Panc1 (cell line): ENCODE results near the gene ACSS1. TPM values are rescaled to one million over a fixed set of nuclear protein-coding genes. Genes with fewer than 3 reads are reported as not detected.

ENCODE experiments used
- ATAC-seq: fragments of 200-7000 bp; cut with Tn5 transposase; 2 replicates; pipeline ENCODE4 v1.9.1; 2020; ENCODE audit warnings: mild to moderate bottlenecking, moderate library complexity
- BruUV-seq: library from RNA; stranded (reverse); fragments of 400-500 nt; replicated peaks from 2 replicates; lab custom pipeline; 2021; lab: Mats Ljungman, UMichigan
- CTCF ChIA-PET: fragments of 300-600 bp; sonication (Branson Sonifier 250); formaldehyde crosslinking; loops from one replicate; lab custom pipeline; 2022; ENCODE audit warnings: antibody characterized with exemption; lab: Charles Lee
- POLR2A ChIA-PET: fragments of 300-600 bp; sonication (Branson Sonifier 250); formaldehyde crosslinking; loops from one replicate; lab custom pipeline; 2022; ENCODE audit warnings: antibody characterized with exemption; lab: Charles Lee
- DNase-seq: peaks from one replicate; pipeline ENCODE4 v3.0.0-alpha.2; 2010; ENCODE audit warnings: low read depth, low spot score
- H3K27ac ChIP-seq: 2 replicates; pipeline ENCODE4 v1.5.1; 2011; ENCODE audit warnings: mild to moderate bottlenecking, low read length, inconsistent platforms
- H3K27me3 ChIP-seq: fragments of 200-500 bp; sonication (Bioruptor generic); 2 replicates; pipeline ENCODE4 v1.6.0; 2014; ENCODE audit warnings: low read length, inconsistent platforms; ENCODE audit not compliant: control insufficient read depth, insufficient read depth
- H3K36me3 ChIP-seq: fragments of 200-500 bp; sonication (Bioruptor generic); 2 replicates; pipeline ENCODE4 v1.5.1; 2014; ENCODE audit warnings: inconsistent platforms, mild to moderate bottlenecking, low read length, moderate library complexity; ENCODE audit not compliant: control insufficient read depth, insufficient read depth
- H3K4me1 ChIP-seq: 2 replicates; pipeline ENCODE4 v1.5.1; 2011; ENCODE audit warnings: inconsistent platforms, mild to moderate bottlenecking, low read length, moderate library complexity; ENCODE audit not compliant: control insufficient read depth, insufficient read depth
- H3K4me3 ChIP-seq, 2 experiments: 2 replicates each; pipeline ENCODE4 v1.5.1; 2011 to 2012; ENCODE audit warnings: low read depth in 2 of 2, low read length in 2 of 2, mild to moderate bottlenecking in 2 of 2, inconsistent platforms in 1 of 2, moderate library complexity in 1 of 2
- H3K9me3 ChIP-seq: fragments of 200-500 bp; sonication (Bioruptor generic); 2 replicates; pipeline ENCODE4 v1.5.1; 2014; ENCODE audit warnings: low read depth, mild to moderate bottlenecking, inconsistent platforms, low read length, moderate library complexity; ENCODE audit not compliant: control insufficient read depth, insufficient read depth
- CTCF ChIP-seq: fragments of 450-650 bp; IDR thresholded peaks from 2 replicates; pipeline ENCODE4 v1.5.1; 2017; ENCODE audit warnings: mild to moderate bottlenecking
- POLR2AphosphoS5 ChIP-seq: IDR thresholded peaks from 2 replicates; pipeline ENCODE4 v1.6.1; 2012; ENCODE audit warnings: mild to moderate bottlenecking, low read depth, low read length, moderate library complexity
- REST ChIP-seq, 2 experiments: IDR thresholded peaks; 2 replicates each; pipeline ENCODE4 v1.6.1; 2011 to 2012; ENCODE audit warnings: low read depth in 2 of 2, control low read depth in 1 of 2, low read length in 1 of 2, mild to moderate bottlenecking in 1 of 2, moderate library complexity in 1 of 2; ENCODE audit not compliant: insufficient read depth in 1 of 2
- SIN3A ChIP-seq: IDR thresholded peaks from 2 replicates; pipeline ENCODE4 v1.6.1; 2012; ENCODE audit warnings: low read depth, mild to moderate bottlenecking, low read length, moderate library complexity, borderline replicate concordance; ENCODE audit not compliant: insufficient read depth
- TCF7L2 ChIP-seq: IDR thresholded peaks from 2 replicates; pipeline ENCODE4 v1.6.1; 2011; ENCODE audit warnings: mild to moderate bottlenecking, low read depth, low read length, inconsistent platforms
- in situ Hi-C: cut with HindIII; loops from 2 replicates; pipeline ENCODE4 v1.10.0; 2016; ENCODE audit warnings: low sequenced_read_pairs, low pct_unique_long_range_greater_than_20kb
- intact Hi-C: fragments of 100-400 bp; cut with micrococcal nuclease; formaldehyde crosslinking; loops from one replicate; pipeline ENCODE4 v1.10.0; 2022; ENCODE audit not compliant: unreplicated experiment
- total RNA-seq: library from RNA; stranded (reverse); gene quantifications from one replicate; pipeline ENCODE4 v1.2.1, GENCODE V29; 2021; ENCODE audit not compliant: unreplicated experiment

The ACSS1 gene
- total RNA-seq, 1 experiment from 2014 or later, result 32.2 TPM

- Histone ChIP-seq H3K4me3 (no peak overlapping the region), H3K36me3 (no peaks in the 10 kb centered on the region), H3K4me1 (no peaks in the 10 kb centered on the region), H3K27me3 (no peaks in the 10 kb centered on the region), H3K9me3 (no peaks in the 10 kb centered on the region), H3K27ac (no peak overlapping the region)
- ChIA-PET CTCF (no interaction called here), POLR2A (no interaction called here)
- no peak for DNase-seq
- in situ Hi-C loops (no loop called here), intact Hi-C loops (no loop called here)
- no peak for ATAC-seq
- BruUV-seq, result no TSS peak
- TF ChIP-seq REST (IDR thresholded peaks at IDR 0.05; ENCODE audit: insufficient read depth in 1 of 2, low read depth in 2 of 2, low read length in 1 of 2), result no peak
- TF ChIP-seq POLR2AphosphoS5, result no peak
- no peak for TF ChIP-seq CTCF
Measured at GRCh38 chr20:25022680-25023079, 35.3 kb downstream of the ACSS1 start.

- intact Hi-C loops (no loop called here), in situ Hi-C loops (no loop called here)
- ChIA-PET CTCF (no interaction called here), POLR2A (no interaction called here)
- Histone ChIP-seq H3K4me3 (no peak overlapping the region), H3K27me3 (no peaks in the 10 kb centered on the region), H3K4me1 (no peaks in the 10 kb centered on the region; the same call in 1 of the 2 replicates), H3K36me3 (no peaks in the 10 kb centered on the region), H3K9me3 (no peaks in the 10 kb centered on the region), H3K27ac (no peak overlapping the region)
- TF ChIP-seq REST (IDR thresholded peaks at IDR 0.05; ENCODE audit: insufficient read depth in 1 of 2, low read depth in 2 of 2, low read length in 1 of 2) (no peak), POLR2AphosphoS5 (no peak), TCF7L2 (no peak), CTCF (no peak), SIN3A (no peak)
- ATAC-seq, result no peak
- no TSS peak for BruUV-seq
- DNase-seq, result no peak
Measured at GRCh38 chr20:25021336-25021735, 36.6 kb downstream of the ACSS1 start.
